RPMI8226 (cell line): ENCODE measurements around the gene CDPF1.
A peak's percentile ranks its signal among the peaks of the same experiment; 100 is the strongest.
"Not testable (repeated sequence)": the region's sequence is repeated elsewhere in the genome, so short reads cannot be mapped to it uniquely, and the experiment has no call there.

Experiments
- DNase-seq: peaks from one replicate; pipeline ENCODE4 v3.0.0-alpha.2; 2015

CDPF1 gene

DNA sequence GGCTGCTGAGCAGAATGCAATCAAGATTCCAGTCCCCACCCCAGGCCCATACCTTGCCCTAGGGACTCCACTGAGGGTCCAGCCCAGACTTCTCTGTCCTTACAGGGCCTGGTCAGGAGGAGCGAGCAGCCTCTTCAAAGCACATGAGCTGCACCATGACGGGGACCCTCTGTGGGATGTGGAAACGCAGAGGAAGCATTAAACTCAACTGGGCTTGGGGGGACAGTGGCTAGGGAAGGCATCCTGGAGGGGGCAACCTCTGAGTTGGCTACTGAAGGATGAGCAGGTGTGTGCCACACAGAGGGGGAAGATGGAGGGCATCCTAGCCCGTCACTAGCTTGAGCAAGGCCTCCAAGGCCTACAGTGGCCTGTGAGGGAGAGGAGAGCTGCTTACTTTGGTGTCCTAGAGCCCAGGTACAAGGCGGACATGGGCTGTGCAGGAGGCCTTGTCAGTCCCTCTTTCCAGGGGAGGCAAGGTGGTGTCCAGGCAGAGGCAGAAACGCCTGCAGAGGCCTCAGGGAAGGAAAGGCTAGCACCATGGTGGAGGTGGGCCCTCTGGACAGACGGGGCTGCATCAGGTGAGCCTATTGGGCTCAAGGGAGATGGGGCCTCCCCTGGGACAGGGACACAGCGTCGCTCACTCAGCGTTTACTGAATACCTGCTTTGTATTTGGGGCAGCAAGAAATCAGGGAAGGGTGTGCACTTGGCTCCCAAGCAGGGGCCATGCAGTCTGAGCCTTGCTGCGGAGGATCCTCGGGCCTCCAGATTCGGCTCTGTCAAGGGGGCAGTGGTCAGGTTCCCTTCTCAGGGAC is 32.0 kb upstream of the CDPF1 start:
- no peak for DNase-seq

DNA sequence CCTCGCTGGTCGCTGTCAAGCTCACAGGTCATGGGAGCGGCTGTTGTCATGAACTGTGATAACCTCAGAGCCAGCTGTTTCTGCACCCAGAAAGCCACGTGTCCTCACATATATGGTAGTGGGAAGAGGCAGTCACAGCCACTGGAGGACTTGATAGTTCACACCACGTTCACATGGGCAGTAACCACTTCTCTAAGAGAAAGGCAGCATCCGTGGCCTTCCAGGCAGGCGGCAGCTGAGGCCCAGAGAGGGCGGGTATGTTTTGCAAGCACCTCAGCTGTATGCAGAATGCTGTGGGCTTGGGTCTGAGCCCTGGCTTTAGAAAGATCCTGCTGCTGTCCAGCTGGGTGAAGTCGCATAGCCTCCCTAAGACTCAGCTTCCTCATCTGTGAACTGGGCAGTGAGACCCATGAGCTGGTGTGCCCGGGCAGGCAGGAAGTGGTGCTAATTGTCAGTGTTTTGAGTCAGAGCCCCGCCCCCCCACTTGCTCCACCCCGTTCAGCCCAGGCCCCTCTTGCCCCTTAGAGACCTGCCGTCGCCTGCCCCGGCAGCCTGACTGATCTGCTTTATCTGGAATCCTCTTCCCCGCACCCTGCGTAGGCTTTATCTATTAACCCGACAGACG is 31.0 kb upstream of the CDPF1 start:
- DNase-seq: no peak

DNA sequence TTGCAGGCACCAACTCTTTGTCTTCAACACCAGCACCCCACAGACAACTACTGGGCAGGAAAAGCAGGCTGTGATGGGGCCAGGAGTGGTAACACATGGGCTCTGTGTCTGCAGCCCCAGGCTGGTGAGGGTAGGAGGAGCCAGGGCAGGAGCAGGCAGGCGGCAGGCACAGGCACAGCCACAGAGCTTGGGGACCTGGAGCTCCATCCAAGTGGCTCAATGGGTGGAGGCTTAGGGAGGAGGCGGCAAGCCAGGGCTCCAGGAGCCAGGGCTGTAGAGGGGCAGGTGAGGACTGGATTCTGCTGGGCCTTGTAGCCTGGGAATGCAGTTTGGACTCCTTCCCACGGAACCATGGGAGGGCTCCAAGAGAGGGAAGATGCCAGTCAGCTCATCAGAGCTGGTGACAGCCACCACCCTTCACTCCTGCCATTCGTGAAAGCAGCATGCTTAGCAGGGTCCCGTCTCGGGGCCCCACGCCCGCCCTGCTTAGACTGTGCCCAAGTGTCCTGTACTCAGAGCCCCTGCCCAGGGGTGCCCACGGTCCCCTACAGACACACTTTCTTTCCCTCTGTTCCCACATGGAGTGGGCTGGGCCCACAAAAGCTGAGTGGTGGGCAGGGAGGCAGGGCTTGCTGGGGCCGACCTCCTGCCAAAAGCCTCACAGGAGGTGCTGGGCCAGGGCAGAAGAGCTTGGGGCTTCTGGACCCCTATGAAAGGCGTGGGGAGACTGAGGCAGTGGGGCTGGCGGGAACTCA is 30.1 kb upstream of the CDPF1 start:
- DNase-seq: no peak

DNA sequence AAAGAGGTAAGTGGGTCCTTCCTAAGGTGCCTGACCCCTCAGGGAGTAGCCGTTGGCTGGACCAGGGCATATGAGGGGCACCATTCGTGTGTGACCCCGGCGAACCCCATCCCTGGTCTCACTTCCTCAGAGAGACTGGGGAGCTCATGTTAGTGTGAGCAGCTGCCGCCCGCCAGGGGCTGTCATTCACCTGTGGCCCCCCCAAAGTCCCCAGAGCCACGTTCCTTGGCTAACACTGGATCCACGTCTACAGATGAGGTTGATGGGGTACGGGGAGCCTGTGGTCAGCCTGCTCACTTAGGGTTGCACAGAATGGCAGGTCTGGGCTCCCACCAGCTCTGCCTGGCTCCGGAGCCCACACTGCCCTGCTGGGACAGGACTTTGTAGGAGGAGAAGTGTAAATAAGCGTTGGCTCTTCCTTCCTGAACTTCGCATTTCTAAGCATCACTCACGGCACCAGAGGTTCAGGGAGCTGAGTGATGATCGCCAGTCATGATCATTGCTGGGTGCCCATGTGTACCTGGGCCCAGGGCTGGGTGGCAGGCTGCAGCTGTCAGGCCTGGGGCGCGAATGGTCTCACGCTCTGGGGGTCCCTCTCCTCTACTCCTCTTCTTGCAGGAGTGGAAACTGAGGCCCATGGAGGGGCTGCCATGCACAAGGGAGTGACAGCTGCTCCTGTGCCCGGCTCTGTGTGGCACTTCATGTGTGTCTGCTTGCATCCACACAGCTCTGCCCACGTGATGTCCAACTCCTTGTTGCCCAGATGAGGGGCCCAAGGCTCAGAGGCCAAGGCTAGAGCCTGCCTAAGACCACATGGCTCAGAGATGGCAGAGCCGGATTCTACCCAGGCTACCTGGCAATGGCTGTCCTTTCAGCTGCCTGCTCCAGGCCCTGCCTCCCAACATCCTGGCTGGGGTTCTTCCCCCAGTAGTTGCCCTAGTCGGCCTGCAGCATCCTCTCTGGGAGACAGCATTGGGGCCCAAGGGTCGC is 28.9 kb upstream of the CDPF1 start:
- no peak for DNase-seq

GRCh38 chr22:46276563-46276962 is 26.5 kb upstream of the CDPF1 start:
- DNase-seq: no peak

DNA sequence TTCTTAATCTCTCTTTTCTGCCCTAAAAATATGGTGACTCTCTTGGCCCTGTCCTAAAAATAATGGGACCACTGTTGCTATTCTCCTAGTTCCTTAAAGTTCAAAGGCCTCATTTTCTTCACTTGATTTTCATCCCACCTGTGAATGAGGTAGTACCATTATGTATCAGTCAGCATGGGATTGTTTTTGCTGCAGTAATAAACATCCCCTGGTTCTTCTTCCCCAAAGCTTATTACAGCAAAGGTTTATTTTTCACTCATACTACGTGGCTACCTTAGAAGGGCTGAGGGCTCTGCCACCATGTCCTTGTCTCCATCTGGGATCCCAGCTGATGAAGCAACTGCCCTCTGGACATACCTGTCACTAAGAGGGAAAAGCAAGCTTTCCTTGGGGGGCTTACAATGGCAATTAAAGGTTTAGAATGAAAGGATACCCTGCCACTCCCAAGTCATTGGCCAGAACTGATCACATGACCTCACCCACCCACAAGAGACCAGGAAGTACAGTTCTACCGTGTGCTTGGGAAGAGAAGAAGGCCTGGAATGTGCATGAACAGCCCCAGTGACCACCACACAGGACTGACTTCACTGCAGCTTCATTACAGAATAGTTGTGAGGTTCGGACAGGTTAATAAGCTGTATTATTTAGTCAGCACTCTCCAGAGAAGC is 25.5 kb upstream of the CDPF1 start:
- DNase-seq: no peak

- no peak for DNase-seq
These were observed 24.3 kb upstream of the CDPF1 start for GRCh38 chr22:46274381-46274780.

DNA sequence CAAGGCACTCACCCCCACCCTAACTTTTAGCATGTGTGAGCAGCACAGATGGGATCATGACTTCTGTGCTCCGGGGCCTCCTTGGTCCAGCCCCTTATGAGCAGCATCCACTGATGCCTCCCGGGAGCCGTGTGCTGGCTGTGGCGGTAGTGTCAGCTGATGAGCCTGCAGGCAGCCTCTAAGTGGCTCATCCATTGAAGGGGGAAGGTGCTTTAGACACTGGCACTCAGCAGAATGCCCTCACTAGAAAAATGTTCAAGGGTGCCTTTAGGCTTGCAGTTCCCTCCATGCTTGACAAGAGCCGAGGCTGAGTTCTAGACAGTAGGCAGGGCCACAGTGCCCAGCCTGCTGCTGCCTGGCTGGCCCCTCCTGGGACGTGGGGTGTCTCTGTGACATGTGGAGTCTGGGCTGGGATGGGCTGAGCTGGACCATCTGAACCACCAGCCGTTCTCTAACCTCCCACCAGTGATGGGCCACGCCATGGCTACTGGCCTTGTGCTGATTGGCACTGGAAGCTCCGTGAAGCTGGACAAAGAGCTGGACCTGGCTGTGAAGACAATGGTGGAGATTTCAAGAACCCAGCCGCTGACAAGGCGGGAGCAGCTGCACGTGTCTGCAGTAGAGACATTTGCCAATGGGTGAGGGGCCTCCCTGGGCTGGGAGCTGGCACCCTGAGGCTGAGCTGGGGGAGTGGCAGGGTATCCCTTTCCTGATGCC is 23.5 kb upstream of the CDPF1 start:
- no peak for DNase-seq

GRCh38 chr22:46272762-46273431 is 22.8 kb upstream of the CDPF1 start:
- DNase-seq: no peak

DNA sequence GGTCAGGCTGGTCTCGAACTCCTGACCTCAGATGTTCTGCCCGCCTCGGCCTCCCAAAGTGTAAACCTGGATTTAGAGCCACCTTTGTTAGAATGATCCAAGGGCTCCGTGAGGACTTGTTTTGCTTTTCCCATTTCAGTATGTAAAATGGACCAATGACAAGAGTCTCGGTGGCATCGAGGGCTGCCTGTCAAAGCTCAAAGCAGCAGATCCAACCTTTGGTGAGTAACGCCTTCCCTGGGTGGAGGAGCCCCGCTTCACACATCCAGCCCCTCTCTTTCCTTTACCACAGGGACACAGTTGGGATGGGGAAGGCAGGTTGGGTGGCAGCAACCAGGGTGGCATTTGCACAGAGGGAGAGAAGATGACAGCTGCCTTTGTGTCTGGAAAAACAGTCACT is 22.1 kb upstream of the CDPF1 start:
- no peak for DNase-seq

DNA sequence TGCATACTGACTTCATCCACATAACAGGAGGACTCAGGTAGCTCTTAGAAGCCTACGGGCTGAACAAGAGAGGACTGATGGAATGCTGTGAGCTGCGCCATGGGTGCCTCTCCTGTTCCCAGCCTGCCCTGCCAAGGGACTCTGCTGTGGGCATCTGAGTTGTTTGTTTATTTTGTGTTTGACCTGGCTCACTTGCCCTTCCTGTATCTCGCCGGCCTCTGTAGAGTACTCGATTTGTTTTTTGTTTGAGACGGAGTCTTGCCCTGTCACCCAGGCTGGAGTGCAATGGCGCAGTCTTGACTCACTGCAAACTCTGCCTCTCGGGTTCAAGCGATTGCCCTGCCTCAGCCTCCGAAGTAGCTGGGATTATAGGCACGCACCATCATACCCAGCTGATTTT is 19.5 kb upstream of the CDPF1 start:
- DNase-seq: no peak

DNA sequence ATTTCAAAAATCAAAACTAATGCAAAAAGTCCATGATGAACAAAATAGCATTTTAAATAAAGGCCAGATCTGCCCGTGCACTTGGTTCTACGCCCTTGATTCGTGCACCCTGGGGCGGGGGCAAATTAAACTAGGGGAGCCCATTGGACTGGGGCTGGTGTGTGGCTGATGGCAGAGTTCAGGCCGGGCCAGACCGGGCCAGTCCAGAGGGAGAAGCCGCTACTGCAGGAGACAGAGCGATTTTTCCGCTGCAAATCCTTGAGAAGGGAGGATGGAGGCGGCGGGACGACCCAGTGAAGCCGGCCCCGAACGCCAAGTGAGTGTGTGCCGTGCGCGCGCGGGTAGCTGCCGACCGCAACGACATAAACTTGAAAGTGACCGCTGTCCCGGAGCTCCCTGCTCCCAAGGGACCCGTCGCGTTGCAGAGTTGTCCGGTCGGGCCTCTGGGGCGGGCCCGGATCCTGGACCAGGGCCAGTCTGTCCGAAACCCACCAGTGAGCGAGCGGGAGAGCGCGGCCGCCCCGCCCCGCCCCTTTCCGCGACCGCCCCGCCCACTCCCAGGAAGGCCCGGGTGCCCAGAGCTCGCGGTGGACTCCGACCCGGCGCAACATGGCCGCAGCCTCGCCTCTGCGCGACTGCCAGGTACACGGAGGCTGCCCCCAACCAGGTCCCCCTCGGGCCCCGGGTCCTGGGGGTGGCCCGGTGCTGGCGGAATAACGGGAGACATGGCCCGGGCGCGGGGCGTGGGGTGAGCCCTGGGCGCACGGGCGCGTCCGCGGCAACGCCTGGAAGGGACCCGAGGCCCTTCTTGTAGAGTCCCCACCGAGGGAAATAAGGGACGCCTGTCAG is 17.6 kb upstream of the CDPF1 start, which contains the start of gene TTC38:
Gene TTC38 (plus strand): TSS at position 578 of the 849 bp plus-strand sequence. CDS start 32 bp downstream, at position 610.
- peak; percentile 66 for DNase-seq

GRCh38 chr22:46265627-46266026 is 15.5 kb upstream of the CDPF1 start:
- DNase-seq: not testable (repeated sequence)

DNA sequence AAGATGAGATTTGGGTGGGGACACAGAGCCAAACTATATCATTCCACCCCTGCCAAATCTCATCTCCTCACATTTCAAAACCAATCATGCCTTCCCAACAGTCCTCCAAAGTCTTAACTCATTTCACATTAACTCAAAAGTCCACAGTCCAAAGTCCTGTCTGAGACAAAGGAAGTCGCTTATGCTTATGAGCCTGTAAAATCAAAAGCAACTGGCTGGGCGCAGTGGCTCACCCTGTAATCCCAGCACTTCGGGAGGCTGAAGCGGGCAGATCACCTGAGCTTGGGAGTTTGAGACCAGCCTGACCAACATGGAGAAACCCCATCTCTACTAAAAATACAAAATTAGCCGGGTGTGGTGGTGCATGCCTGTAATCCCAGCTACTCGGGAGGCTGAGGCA is 14.4 kb upstream of the CDPF1 start:
- DNase-seq: not testable (repeated sequence)

DNA sequence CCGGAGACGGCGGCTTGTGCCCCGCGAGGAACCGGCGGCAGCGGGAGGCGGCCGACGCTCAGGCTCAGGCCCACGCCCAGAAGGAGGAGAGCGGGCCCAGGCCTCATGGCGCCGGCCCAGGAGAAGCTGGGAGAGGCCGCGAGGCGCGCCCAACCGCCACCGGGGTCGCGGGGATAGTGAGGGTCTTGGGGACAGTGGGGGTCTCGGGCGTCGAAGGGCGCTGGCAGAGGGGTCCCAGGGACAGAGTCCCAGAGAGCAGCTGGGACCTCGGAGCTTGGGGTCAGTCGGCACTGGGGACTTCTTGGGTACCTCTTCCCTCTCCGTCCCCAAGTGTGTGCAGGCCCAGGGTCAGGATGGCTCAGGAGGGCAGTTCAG is 13.1 kb upstream of the CDPF1 start, which contains the start of gene PKDREJ:
Gene PKDREJ (minus strand): TSS at position 128 of the 375 bp plus-strand sequence. CDS start 21 bp downstream, at position 107.
- DNase-seq: no peak

DNA sequence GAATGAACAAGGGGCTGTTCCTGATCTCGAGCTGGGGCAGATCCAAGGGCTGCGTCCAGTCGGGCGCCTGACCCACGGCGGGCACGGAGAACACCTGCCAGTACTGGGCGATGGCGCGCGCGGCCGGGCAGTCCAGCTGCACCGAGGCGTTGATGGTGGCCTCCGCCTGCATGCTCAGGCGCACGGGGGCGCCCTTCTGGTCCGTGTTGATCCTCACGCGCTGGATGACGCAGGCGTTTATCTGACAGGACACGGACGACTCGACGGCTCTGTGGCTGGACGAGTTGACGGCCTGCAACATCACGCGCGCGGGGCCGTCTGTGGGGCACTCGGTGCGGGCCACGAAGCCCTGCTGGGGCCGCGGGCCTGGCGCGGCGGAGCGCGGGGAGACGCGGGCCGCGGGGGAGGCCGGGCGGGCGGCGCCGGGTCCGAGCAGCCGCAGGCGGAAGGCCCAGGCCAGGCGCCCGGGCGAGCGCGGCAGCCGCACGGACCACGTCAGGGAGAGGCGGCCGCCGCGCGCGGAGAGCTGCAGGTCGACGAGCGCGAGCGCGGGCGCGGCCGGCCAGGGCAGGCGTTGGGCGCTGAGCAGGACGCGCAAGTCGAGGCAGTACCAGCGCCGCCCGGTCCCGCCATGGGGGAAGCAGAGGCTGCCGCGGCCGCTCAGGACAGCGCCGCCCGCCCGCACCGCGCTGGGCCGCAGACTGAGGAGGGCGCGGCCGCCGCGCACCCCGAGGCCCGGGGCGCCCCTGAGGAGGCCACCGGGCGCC is 12.5 kb upstream of the CDPF1 start:
- DNase-seq: peak; percentile 63

- DNase-seq: no peak
These were observed 9.9 kb upstream of the CDPF1 start for GRCh38 chr22:46260038-46260437.

DNA sequence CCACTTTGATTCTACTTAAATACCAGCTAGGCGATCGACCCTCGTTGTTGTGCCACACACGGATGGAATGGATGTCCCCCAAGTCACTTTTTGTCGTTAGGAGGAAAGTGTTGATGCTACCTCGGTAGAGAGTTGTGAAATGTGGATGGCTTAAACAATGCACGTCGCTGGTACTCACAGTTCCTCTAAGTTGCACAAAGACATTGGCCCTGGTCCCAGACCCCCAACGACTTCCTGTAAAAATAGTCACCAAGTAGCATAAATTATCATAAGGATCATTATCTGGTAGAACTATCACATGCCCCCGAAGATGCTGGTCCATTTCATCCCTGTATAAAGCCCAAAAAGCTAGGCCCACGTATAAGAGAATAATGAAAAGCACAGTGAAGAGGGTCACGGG is 9.3 kb upstream of the CDPF1 start:
- DNase-seq: no peak
